GM10266 (cell line): ENCODE results near the gene PLEKHG4.

Experiments
- DNase-seq: peaks from one replicate; pipeline ENCODE4 v3.0.0; 2012; ENCODE audit errors: extremely low spot score
- TF ChIP-seq, protein P1 (sequence below): IDR thresholded peaks from 2 replicates; pipeline ENCODE4 v1.5.1; 2012; ENCODE audit warnings: mild to moderate bottlenecking, low read depth; ENCODE audit not compliant: control insufficient read depth, insufficient read depth; ENCODE audit errors: missing control alignments

The PLEKHG4 gene

DNA sequence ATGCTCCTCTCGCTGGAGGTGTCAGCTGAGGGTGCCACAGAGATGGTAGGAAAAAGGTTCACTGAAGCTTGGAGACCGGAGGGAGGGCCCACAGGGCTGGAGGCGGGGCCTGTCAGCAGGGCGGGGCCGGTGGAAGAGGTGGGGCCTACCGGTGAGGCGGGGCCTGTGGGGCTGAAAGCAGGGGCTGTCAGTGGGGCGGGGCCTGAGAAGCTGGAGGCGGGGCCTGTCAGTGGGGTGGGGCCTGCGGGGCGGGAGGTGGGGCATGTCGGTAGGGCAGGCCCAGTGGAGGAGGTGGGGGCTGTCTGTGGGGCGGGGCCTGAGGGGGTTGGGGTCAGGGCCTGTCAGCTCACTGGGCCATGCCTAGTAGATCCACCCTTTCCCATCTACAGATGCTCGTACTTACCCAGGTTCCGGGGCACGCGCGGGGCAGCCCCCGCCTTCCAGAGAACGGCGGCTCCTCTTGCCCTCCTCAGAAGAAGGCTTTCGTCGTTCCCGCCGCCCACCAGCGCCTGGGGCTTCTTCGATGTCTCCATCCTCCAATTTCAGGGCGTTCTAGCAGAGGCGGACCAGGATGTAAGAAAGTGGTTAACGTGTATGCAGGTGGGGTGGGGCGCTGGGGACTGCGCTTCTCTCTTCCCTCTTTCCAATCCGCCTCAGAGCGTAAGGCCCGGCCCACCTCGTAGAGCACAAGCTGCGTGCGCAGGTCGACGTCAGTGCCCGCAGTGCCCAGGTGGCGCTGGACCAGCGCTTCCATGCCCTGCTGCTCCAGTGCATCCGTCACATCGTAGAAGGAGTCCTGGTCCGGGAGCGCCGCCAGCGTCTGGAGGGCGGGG is 42.6 kb upstream of the PLEKHG4 start:
- peak; percentile 81 for DNase-seq

DNA sequence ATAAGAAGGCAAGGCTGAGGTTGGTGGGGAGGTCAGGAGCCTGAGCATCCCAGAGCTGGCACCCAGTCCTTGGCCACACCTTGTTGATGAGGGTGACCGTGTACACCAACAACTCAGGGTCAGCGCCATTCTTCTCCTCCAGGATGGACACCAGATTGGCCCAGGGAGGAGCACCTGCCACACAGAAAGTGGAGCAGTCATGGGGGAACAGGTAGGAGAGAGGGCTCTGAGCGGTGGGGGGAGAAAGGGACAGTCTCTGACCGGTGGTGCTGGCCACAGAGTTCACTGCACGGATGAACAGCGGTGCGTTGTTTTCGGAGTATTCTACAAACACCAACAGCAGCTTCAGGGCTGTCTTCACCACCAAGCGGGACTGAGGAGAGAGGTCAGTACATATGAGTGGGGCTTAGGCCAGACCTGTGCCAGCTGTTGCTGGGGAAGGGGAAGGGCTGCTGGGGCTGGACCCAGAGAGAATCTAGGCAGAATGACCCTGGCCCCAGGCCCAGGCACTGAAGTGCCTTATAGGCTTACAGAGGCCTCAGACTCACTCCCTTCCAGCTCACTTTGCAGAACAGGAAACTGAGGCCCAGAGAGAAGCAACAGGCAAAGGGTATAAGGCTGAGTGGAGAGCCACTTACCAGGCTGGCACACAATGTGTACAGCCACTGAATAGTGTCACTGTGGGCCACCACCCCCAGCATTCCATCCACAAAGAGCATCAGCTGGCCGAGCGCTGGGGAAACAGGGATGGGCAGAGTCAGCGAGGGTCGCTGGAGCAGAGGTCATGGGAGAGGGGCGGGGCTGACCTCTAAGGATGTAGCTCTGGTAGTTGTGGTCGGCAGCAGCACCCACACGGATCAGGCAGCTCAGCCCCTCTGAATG is 41.7 kb upstream of the PLEKHG4 start:
- DNase-seq = no peak
- TF ChIP-seq, protein P1, sequence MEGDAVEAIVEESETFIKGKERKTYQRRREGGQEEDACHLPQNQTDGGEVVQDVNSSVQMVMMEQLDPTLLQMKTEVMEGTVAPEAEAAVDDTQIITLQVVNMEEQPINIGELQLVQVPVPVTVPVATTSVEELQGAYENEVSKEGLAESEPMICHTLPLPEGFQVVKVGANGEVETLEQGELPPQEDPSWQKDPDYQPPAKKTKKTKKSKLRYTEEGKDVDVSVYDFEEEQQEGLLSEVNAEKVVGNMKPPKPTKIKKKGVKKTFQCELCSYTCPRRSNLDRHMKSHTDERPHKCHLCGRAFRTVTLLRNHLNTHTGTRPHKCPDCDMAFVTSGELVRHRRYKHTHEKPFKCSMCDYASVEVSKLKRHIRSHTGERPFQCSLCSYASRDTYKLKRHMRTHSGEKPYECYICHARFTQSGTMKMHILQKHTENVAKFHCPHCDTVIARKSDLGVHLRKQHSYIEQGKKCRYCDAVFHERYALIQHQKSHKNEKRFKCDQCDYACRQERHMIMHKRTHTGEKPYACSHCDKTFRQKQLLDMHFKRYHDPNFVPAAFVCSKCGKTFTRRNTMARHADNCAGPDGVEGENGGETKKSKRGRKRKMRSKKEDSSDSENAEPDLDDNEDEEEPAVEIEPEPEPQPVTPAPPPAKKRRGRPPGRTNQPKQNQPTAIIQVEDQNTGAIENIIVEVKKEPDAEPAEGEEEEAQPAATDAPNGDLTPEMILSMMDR = no peak

More for the DNA sequence above, 42.6 kb upstream of the PLEKHG4 start:
- TF ChIP-seq, protein P1 = no peak

GRCh38 chr16:67238278-67238575 is 41.1 kb upstream of the PLEKHG4 start:
- DNase-seq = no peak
- TF ChIP-seq, protein P1 = no peak

GRCh38 chr16:67238806-67239470 is 40.4 kb upstream of the PLEKHG4 start:
- DNase-seq = no peak
- TF ChIP-seq, protein P1 = no peak

DNA sequence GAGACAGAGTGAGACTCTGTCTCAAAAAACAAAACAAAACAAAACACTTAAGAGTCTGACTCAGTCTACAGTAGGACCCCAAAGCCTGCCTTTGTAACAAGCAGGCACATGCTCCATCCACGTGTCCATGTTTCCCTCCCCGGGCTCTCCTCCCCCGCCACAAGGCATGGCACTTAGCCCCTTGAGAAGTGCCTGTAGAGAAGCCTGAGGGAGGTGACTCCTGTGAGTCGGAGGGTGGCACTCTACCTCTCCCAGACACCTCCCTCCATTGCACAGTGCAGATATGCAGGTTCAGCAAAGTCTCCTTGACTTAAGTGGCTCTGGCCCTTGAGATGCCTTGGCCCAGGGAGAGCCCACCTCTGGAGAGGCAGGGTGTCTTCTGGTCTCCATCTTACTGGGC is 38.8 kb upstream of the PLEKHG4 start:
- TF ChIP-seq, protein P1 = no peak
- DNase-seq = no peak

GRCh38 chr16:67241008-67241900 is 38.1 kb upstream of the PLEKHG4 start:
- TF ChIP-seq, protein P1 = no peak
- no peak for DNase-seq
